ENCODE data around the gene SRSF7.
"Not testable (repeated sequence)": the region's sequence is repeated elsewhere in the genome, so short reads cannot be mapped to it uniquely, and the experiment has no call there.

Gene SRSF7

GRCh38 chr2:38750891-38751595, at the start of gene SRSF7:
TSS of gene SRSF7 (minus strand) at chr2:38751361. CDS start at chr2:38751256, 105 bp downstream.
- H3K27ac Mint-ChIP-seq, result peak within 1 kb of the TSS; percentile 99
- CTCF ChIA-PET, result interaction anchor here (1.0 to 1.6 kb wide), 5 partner anchors 10 to 169 kb away, joined by 3 to 13 read pairs (median 4); no protein-coding TSS in a partner anchor

DNA sequence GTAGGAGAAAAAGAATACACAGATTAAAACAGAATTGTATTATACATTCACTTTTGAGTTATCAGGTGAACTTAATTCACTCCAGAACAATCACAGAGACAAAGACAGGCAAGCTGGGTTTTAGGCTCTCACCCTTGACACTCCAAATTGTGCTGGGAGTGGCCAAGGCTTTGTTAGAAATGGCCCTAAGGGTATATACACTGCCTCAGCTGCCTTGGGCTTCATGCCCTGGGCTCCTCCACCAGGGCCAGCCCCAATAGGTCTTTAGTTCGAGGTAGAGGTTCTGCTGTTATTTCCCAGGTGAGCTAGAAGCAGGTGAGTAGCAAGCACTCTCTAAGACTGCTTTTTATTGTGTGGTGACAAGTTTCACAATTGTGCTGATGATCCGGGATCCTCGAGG, 46.8 kb upstream of the SRSF7 start:
- H3K4me3 Mint-ChIP-seq, result no peak overlapping the region
- H3K4me1 Mint-ChIP-seq, result no peaks in the 10 kb centered on the region
- H3K36me3 Mint-ChIP-seq, result no peaks in the 10 kb centered on the region
- CTCF ChIA-PET, result no interaction called here
- no peak for DNase-seq
- H3K27ac Mint-ChIP-seq, result no peak overlapping the region
- H3K9me3 Mint-ChIP-seq, result no peaks in the 10 kb centered on the region
- no peaks in the 10 kb centered on the region for H3K27me3 Mint-ChIP-seq

More at GRCh38 chr2:38750891-38751595, at the start of gene SRSF7:
- peak within 1 kb of the TSS; percentile 98 for H3K4me3 Mint-ChIP-seq
- H3K4me1 Mint-ChIP-seq, result peaks cover 54% of the 10 kb centered on the region
- no peaks in the 10 kb centered on the region for H3K9me3 Mint-ChIP-seq
- H3K27me3 Mint-ChIP-seq, result peaks cover 4% of the 10 kb centered on the region
- H3K36me3 Mint-ChIP-seq, result peaks cover 45% of the 10 kb centered on the region
- DNase-seq, result peak; percentile 97

GRCh38 chr2:38797250-38797676, 46.1 kb upstream of the SRSF7 start:
- Mint-ChIP-seq H3K9me3 (no peaks in the 10 kb centered on the region), H3K4me3 (no peak overlapping the region), H3K27me3 (no peaks in the 10 kb centered on the region), H3K27ac (no peak overlapping the region), H3K4me1 (no peaks in the 10 kb centered on the region), H3K36me3 (no peaks in the 10 kb centered on the region)
- CTCF ChIA-PET, result no interaction called here
- no peak for DNase-seq

DNA sequence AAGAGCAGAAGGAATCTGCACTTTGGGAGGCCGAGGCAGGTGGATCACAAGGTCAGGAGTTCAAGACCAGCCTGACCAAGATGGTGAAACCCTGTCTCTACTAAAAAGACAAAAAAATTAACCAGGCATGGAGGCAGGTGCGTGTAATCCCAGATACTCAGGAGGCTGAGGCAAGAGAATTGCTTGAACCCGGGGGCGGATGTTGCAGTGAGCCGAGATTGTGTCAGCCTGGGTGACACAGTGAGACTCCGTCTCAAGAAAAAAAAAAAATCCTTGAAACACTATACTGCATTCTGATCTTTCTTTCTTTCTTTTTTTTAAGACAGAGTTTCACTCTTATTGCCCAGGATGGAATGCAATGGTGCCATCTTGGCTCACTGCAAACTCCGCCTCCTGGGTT, 43.9 kb upstream of the SRSF7 start:
- H3K36me3 Mint-ChIP-seq, H3K27me3 Mint-ChIP-seq, H3K27ac Mint-ChIP-seq, H3K4me3 Mint-ChIP-seq, CTCF ChIA-PET, H3K4me1 Mint-ChIP-seq, H3K9me3 Mint-ChIP-seq, DNase-seq: not testable (repeated sequence)

GRCh38 chr2:38794235-38794946, 43.2 kb upstream of the SRSF7 start:
- Mint-ChIP-seq H3K4me1 (no peaks in the 10 kb centered on the region), H3K36me3 (no peaks in the 10 kb centered on the region), H3K4me3 (no peak overlapping the region), H3K9me3 (no peaks in the 10 kb centered on the region), H3K27ac (no peak overlapping the region), H3K27me3 (no peaks in the 10 kb centered on the region)
- CTCF ChIA-PET, result no interaction called here
- DNase-seq, result no peak

- Mint-ChIP-seq H3K27ac (no peak overlapping the region), H3K4me1 (no peaks in the 10 kb centered on the region), H3K4me3 (no peak overlapping the region), H3K9me3 (no peaks in the 10 kb centered on the region), H3K36me3 (no peaks in the 10 kb centered on the region), H3K27me3 (no peaks in the 10 kb centered on the region)
- no peak for DNase-seq
- CTCF ChIA-PET, result no interaction called here
These were observed 42.4 kb upstream of the SRSF7 start for GRCh38 chr2:38793511-38793910.

DNA sequence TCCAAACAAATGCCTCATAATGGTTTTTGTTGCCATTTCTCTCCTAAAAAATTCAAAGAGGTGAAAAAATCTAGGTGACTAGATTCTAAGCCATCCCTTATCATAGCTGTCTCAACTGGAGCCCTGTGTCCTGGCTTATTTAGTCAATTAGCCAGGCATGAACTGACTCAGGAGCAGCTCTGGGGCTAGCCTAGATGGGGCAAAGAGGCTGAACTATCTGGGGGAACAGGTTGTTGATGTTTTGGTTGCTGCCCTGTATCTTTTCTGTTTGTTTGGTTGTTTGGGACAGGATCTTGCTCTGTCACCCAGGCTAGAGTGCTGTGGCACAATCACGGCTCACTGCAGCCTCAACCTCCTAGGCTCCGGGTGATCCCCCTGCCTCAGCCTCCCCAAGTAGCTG, 41.6 kb upstream of the SRSF7 start:
- Mint-ChIP-seq H3K4me1 (no peaks in the 10 kb centered on the region), H3K4me3 (no peak overlapping the region), H3K27ac (no peak overlapping the region), H3K36me3 (no peaks in the 10 kb centered on the region), H3K9me3 (no peaks in the 10 kb centered on the region), H3K27me3 (no peaks in the 10 kb centered on the region)
- no peak for DNase-seq
- CTCF ChIA-PET, result no interaction called here

DNA sequence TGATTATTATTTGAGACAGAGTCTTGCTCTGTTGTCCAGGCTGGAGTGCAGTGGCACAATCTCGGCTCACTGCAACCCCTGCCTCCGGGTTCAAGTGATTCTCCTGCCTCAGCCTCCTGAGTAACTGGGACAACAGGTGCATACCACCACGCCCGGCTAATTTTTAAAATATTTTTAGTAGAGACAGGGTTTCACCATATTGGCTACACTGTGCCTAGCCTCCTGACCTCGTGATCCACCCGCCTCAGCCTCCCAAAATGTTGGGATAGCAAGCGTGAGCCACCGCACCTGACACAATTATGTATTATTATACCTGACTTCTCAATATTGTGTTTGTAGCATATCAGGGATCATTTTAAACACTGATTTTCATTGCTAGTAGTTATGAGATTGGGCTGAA, 41.2 kb upstream of the SRSF7 start:
- not testable (repeated sequence) for H3K27ac Mint-ChIP-seq

GRCh38 chr2:38791744-38792143, 40.6 kb upstream of the SRSF7 start:
- Mint-ChIP-seq H3K9me3 (no peaks in the 10 kb centered on the region), H3K4me1 (no peaks in the 10 kb centered on the region), H3K27me3 (no peaks in the 10 kb centered on the region), H3K36me3 (no peaks in the 10 kb centered on the region), H3K4me3 (no peak overlapping the region), H3K27ac (no peak overlapping the region)
- CTCF ChIA-PET, result no interaction called here
- DNase-seq, result no peak

More for the DNA sequence above, 41.2 kb upstream of the SRSF7 start:
- H3K27me3 Mint-ChIP-seq, CTCF ChIA-PET, H3K4me1 Mint-ChIP-seq, H3K36me3 Mint-ChIP-seq, DNase-seq, H3K4me3 Mint-ChIP-seq, H3K9me3 Mint-ChIP-seq: not testable (repeated sequence)

DNA sequence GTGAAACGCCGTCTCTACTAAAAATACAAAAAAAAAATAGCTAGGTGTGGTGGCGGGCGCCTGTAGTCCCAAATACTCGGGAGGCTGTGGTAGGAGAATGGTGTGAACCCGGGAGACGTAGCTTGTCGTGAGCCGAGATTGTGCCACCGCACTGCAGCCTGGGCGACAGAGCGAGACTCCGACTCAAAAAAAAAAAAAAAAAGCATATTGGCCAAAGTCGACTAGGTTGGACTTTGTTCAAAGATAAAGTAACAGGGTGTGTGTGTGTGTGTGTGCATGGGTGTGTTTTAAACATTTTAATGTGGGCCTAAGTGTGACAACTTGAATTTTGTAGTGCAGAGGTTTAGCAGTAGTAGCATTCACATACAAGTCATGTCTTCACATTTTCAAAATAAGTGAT, 38.5 kb upstream of the SRSF7 start:
- DNase-seq, result no peak
- no peak overlapping the region for H3K4me3 Mint-ChIP-seq
- no peak overlapping the region for H3K27ac Mint-ChIP-seq
- H3K4me1 Mint-ChIP-seq, result no peaks in the 10 kb centered on the region
- CTCF ChIA-PET, result no interaction called here
- no peaks in the 10 kb centered on the region for H3K36me3 Mint-ChIP-seq
- H3K27me3 Mint-ChIP-seq, result no peaks in the 10 kb centered on the region
- H3K9me3 Mint-ChIP-seq, result no peaks in the 10 kb centered on the region

DNA sequence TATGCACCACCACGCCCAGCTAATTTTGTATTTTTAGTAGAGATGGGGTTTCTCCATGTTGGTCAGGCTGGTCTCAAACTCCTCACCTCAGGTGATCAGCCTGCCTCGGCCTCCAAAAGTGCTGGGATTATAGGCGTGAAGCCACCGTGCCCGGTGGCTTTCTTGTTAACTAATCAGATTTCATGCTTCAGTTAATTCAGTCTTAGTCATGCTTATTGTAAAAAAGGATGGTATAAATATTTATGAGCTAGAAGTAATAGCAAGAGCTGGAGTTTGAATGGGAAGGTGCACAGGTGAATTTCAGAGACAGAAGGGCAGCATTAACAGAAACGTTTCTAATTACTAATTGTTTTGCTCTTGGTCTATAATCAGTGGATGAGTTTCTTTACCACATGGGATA, 37.1 kb upstream of the SRSF7 start:
- H3K4me1 Mint-ChIP-seq, result no peaks in the 10 kb centered on the region
- H3K9me3 Mint-ChIP-seq, result no peaks in the 10 kb centered on the region
- H3K27me3 Mint-ChIP-seq, result no peaks in the 10 kb centered on the region
- DNase-seq, result no peak
- H3K27ac Mint-ChIP-seq, result no peak overlapping the region
- no peaks in the 10 kb centered on the region for H3K36me3 Mint-ChIP-seq
- H3K4me3 Mint-ChIP-seq, result no peak overlapping the region
- CTCF ChIA-PET, result no interaction called here

DNA sequence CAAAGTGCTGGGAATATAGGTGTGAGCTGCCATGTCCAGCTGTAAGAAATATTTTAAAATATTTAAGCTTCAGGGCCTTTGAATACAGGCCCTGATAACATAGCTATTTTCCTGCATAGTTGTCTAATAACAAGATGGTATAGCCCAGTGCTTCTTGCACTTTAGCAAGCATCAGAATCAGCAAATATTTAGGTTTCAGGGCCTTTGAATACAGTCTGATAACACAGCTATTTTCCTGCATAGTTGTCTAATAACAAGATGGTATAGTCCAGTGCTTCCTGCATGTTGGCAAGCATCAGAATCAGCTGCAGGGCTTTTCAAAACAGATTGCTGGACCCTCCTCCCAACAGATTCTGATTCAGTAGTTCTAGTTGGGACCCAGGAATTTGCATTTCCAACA, 32.4 kb upstream of the SRSF7 start:
- CTCF ChIA-PET, result interaction anchor here (1.3 kb wide), 1 partner anchor 32 kb away, joined by 4 read pairs; the partner anchor contains the start of gene SRSF7
- Mint-ChIP-seq H3K27me3 (no peaks in the 10 kb centered on the region), H3K27ac (no peak overlapping the region), H3K9me3 (no peaks in the 10 kb centered on the region), H3K4me1 (peaks cover 8% of the 10 kb centered on the region), H3K4me3 (no peak overlapping the region), H3K36me3 (peaks cover 7% of the 10 kb centered on the region)
- DNase-seq, result no peak

DNA sequence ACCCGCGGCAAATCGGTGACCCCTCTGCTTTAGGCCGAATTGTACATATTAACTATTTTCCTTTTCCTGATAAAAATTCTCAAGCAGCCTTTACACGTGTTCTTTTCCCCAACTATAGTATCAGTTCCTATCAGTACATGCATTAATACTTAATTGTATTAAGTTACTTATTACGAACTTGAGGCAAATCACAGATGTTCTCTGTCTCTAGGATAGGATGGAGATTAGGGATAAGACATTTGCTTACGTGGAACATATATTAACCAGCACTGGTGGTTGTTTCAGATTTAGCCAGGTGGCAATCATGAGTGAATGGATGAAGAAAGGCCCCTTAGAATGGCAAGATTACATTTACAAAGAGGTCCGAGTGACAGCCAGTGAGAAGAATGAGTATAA, 27.5 kb upstream of the SRSF7 start:
- no peaks in the 10 kb centered on the region for H3K9me3 Mint-ChIP-seq
- peak overlapping the region; percentile 99 for H3K4me3 Mint-ChIP-seq
- DNase-seq, result no peak
- peak overlapping the region; percentile 94 for H3K27ac Mint-ChIP-seq
- peaks cover 32% of the 10 kb centered on the region for H3K27me3 Mint-ChIP-seq
- peaks cover 12% of the 10 kb centered on the region for H3K36me3 Mint-ChIP-seq
- CTCF ChIA-PET, result no interaction called here
- H3K4me1 Mint-ChIP-seq, result peaks cover 21% of the 10 kb centered on the region

- peaks cover 9% of the 10 kb centered on the region for H3K36me3 Mint-ChIP-seq
- peaks cover 42% of the 10 kb centered on the region for H3K27me3 Mint-ChIP-seq
- no peak overlapping the region for H3K27ac Mint-ChIP-seq
- CTCF ChIA-PET, result interaction anchor here (0.7 to 1.5 kb wide), 2 partner anchors 11 to 32 kb away, joined by 3 to 4 read pairs; no protein-coding TSS in a partner anchor
- H3K4me3 Mint-ChIP-seq, result peak overlapping the region; percentile 49
- H3K9me3 Mint-ChIP-seq, result no peaks in the 10 kb centered on the region
- H3K4me1 Mint-ChIP-seq, result peaks cover 20% of the 10 kb centered on the region
- no peak for DNase-seq
These were observed 25.4 kb upstream of the SRSF7 start for GRCh38 chr2:38776531-38776930.

- H3K4me3 Mint-ChIP-seq, result no peak overlapping the region
- CTCF ChIA-PET, result interaction anchor here (0.7 kb wide), 1 partner anchor 10 kb away, joined by 3 read pairs; no protein-coding TSS in a partner anchor
These were observed 24.7 kb upstream of the SRSF7 start for GRCh38 chr2:38775921-38776225.

More at GRCh38 chr2:38775921-38776225, 24.7 kb upstream of the SRSF7 start:
- Mint-ChIP-seq H3K36me3 (peaks cover 5% of the 10 kb centered on the region), H3K27me3 (peaks cover 42% of the 10 kb centered on the region), H3K9me3 (no peaks in the 10 kb centered on the region), H3K4me1 (peaks cover 20% of the 10 kb centered on the region), H3K27ac (no peak overlapping the region)
- no peak for DNase-seq
